Tibial nerve (tissue), 3 donors: Measurements from ENCODE around the gene C1orf50.
"Not testable (repeated sequence)": the region's sequence is repeated elsewhere in the genome, so short reads cannot be mapped to it uniquely, and the experiment has no call there.

Source experiments
- CTCF ChIP-seq, 5 experiments: fragments of 200-600 bp in 3 of 5; fragments of 450-650 bp in 2 of 5; sonication (generic) in 3 of 5; IDR thresholded peaks; one replicate each; pipeline ENCODE4 v1.5.1; 2016 to 2019; ENCODE audit warnings: antibody characterized with exemption in 5 of 5, mild to moderate bottlenecking in 3 of 5, moderate library complexity in 2 of 5
- POLR2A ChIP-seq, 2 donors: fragments of 450-650 bp; IDR thresholded peaks; one replicate each; pipeline ENCODE4 v1.6.1; 2017; ENCODE audit warnings: antibody characterized with exemption in 2 of 2, mild to moderate bottlenecking in 2 of 2, moderate library complexity in 2 of 2

GRCh38 chr1:42814815-42815214 is 47.8 kb downstream of the C1orf50 start:
- not testable (repeated sequence) for TF ChIP-seq CTCF, POLR2A (IDR thresholded peaks at IDR 0.05)
